DOHH2 (cell line): ENCODE results near the gene VSIG10L.

Experiments
- H3F3A ChIP-seq: fragments of 200-600 bp; sonication (generic), shearing (Covaris generic); 2 replicates; pipeline ENCODE4 v1.6.0; 2016; ENCODE audit warnings: antibody characterized with exemption, mild to moderate bottlenecking; ENCODE audit not compliant: control insufficient read depth, insufficient read depth
- H3K27ac ChIP-seq: fragments of 200-600 bp; sonication (generic); 2 replicates; pipeline ENCODE4 v1.5.1; 2014; ENCODE audit warnings: low read depth, mild to moderate bottlenecking, low read length, moderate library complexity
- H3K27me3 ChIP-seq: fragments of 200-600 bp; sonication (generic); 2 replicates; pipeline ENCODE4 v1.6.1; 2014; ENCODE audit warnings: mild to moderate bottlenecking, low read length, mixed read lengths; ENCODE audit not compliant: control insufficient read depth
- H3K36me3 ChIP-seq: fragments of 200-600 bp; sonication (generic); 2 replicates; pipeline ENCODE4 v1.6.1; 2014; ENCODE audit warnings: mild to moderate bottlenecking, low read length, moderate library complexity, mixed read lengths; ENCODE audit not compliant: control insufficient read depth
- H3K4me1 ChIP-seq: fragments of 200-600 bp; sonication (generic); 2 replicates; pipeline ENCODE4 v1.6.1; 2014; ENCODE audit warnings: mild to moderate bottlenecking, low read length, mixed read lengths; ENCODE audit not compliant: control insufficient read depth
- H3K4me2 ChIP-seq: fragments of 200-600 bp; sonication (generic); 2 replicates; pipeline ENCODE4 v1.6.0; 2014; ENCODE audit warnings: mild to moderate bottlenecking, low read length, moderate library complexity
- H3K4me3 ChIP-seq: fragments of 200-600 bp; sonication (generic); 2 replicates; pipeline ENCODE4 v1.5.1; 2014; ENCODE audit warnings: mild to moderate bottlenecking, low read length, mixed read lengths
- H3K79me2 ChIP-seq: fragments of 200-600 bp; sonication (generic); 2 replicates; pipeline ENCODE4 v1.6.1; 2014; ENCODE audit warnings: mild to moderate bottlenecking, low read length, mixed read lengths; ENCODE audit not compliant: control insufficient read depth
- H3K9me2 ChIP-seq: fragments of 200-600 bp; sonication (generic); replicated peaks from 2 replicates; pipeline ENCODE4 v1.6.1; 2014; ENCODE audit warnings: mild to moderate bottlenecking, low read length, mixed read lengths; ENCODE audit not compliant: control insufficient read depth
- H3K9me3 ChIP-seq: fragments of 200-600 bp; sonication (generic); 2 replicates; pipeline ENCODE4 v1.6.1; 2014; ENCODE audit warnings: antibody characterized with exemption, low read length, mixed read lengths; ENCODE audit not compliant: control insufficient read depth, insufficient read depth
- H4K20me1 ChIP-seq: fragments of 200-600 bp; sonication (generic); 2 replicates; pipeline ENCODE4 v1.6.0; 2014; ENCODE audit warnings: low read depth, mild to moderate bottlenecking, antibody characterized with exemption, low read length, moderate library complexity; ENCODE audit not compliant: control insufficient read depth, insufficient read depth
- CTCF ChIP-seq: fragments of 200-600 bp; sonication (generic); IDR thresholded peaks from one replicate; pipeline ENCODE4 v1.5.1; 2014; ENCODE audit warnings: antibody characterized with exemption, mild to moderate bottlenecking, low read depth, low read length; ENCODE audit not compliant: poor library complexity, severe bottlenecking
- EZH2phosphoT487 ChIP-seq: fragments of 200-600 bp; sonication (generic); IDR thresholded peaks from 2 replicates; pipeline ENCODE4 v1.6.1; 2017; ENCODE audit warnings: borderline replicate concordance, mild to moderate bottlenecking, antibody characterized with exemption, low read length, moderate library complexity, mixed read lengths

VSIG10L gene

GRCh38 chr19:51324167-51324481 is 17.8 kb downstream of the VSIG10L start:
- H3K36me3 ChIP-seq: no peaks in the 10 kb centered on the region
- no peak overlapping the region for H3K4me3 ChIP-seq
- no peaks in the 10 kb centered on the region for H3K9me2 ChIP-seq
- H3F3A ChIP-seq: no peaks in the 10 kb centered on the region
- H3K9me3 ChIP-seq: no peaks in the 10 kb centered on the region
- TF ChIP-seq EZH2phosphoT487: no peak
- TF ChIP-seq CTCF: no peak
- H3K4me1 ChIP-seq: no peaks in the 10 kb centered on the region
- H3K27me3 ChIP-seq: no peaks in the 10 kb centered on the region
- H3K79me2 ChIP-seq: no peaks in the 10 kb centered on the region
- no peak overlapping the region for H3K27ac ChIP-seq
- H3K4me2 ChIP-seq: no peak overlapping the region
- no peaks in the 10 kb centered on the region for H4K20me1 ChIP-seq

- Histone ChIP-seq H3K9me2 (no peaks in the 10 kb centered on the region), H3K4me2 (no peak overlapping the region), H3K4me3 (no peak overlapping the region), H4K20me1 (no peaks in the 10 kb centered on the region), H3F3A (no peaks in the 10 kb centered on the region), H3K9me3 (no peaks in the 10 kb centered on the region), H3K27me3 (no peaks in the 10 kb centered on the region), H3K36me3 (no peaks in the 10 kb centered on the region), H3K27ac (no peak overlapping the region), H3K79me2 (no peaks in the 10 kb centered on the region), H3K4me1 (no peaks in the 10 kb centered on the region)
- TF ChIP-seq EZH2phosphoT487 (no peak), CTCF (no peak)
These were observed 18.3 kb downstream of the VSIG10L start for GRCh38 chr19:51323481-51324166.

GRCh38 chr19:51321799-51322198 is 20.1 kb downstream of the VSIG10L start:
- no peaks in the 10 kb centered on the region for H3K36me3 ChIP-seq
- no peaks in the 10 kb centered on the region for H4K20me1 ChIP-seq
- H3F3A ChIP-seq: no peaks in the 10 kb centered on the region
- no peaks in the 10 kb centered on the region for H3K9me2 ChIP-seq
- no peaks in the 10 kb centered on the region for H3K4me1 ChIP-seq
- H3K79me2 ChIP-seq: no peaks in the 10 kb centered on the region
- no peaks in the 10 kb centered on the region for H3K27me3 ChIP-seq
- H3K4me2 ChIP-seq: no peak overlapping the region
- no peaks in the 10 kb centered on the region for H3K9me3 ChIP-seq
- H3K27ac ChIP-seq: no peak overlapping the region
- TF ChIP-seq EZH2phosphoT487: no peak
- no peak for TF ChIP-seq CTCF
- no peak overlapping the region for H3K4me3 ChIP-seq

- H3F3A ChIP-seq: no peaks in the 10 kb centered on the region
- no peaks in the 10 kb centered on the region for H3K27me3 ChIP-seq
- no peaks in the 10 kb centered on the region for H3K4me1 ChIP-seq
- H3K9me2 ChIP-seq: no peaks in the 10 kb centered on the region
- H3K9me3 ChIP-seq: no peaks in the 10 kb centered on the region
- H3K4me2 ChIP-seq: no peak overlapping the region
- H3K36me3 ChIP-seq: no peaks in the 10 kb centered on the region
- H3K4me3 ChIP-seq: no peak overlapping the region
- no peaks in the 10 kb centered on the region for H4K20me1 ChIP-seq
- no peaks in the 10 kb centered on the region for H3K79me2 ChIP-seq
- no peak overlapping the region for H3K27ac ChIP-seq
- TF ChIP-seq EZH2phosphoT487 (no peak), CTCF (no peak)
These were observed 21.7 kb downstream of the VSIG10L start for GRCh38 chr19:51320280-51320657.
